Smooth muscle cell of the coronary artery (primary cell): Measurements from ENCODE around the gene ANKRD13D. TPM values are rescaled to one million over a fixed set of nuclear protein-coding genes. Genes with fewer than 3 reads are reported as not detected.

ENCODE experiments used
- total RNA-seq: library from RNA; depleted of rRNA; stranded (reverse); fragments of >200 nt; gene quantifications from 2 replicates; pipeline ENCODE4 v1.2.3, GENCODE V29; 2014; ENCODE audit warnings: low replicate concordance

The ANKRD13D gene
- total RNA-seq = 32.9 and 34.9 TPM in 2 replicates

DNA sequence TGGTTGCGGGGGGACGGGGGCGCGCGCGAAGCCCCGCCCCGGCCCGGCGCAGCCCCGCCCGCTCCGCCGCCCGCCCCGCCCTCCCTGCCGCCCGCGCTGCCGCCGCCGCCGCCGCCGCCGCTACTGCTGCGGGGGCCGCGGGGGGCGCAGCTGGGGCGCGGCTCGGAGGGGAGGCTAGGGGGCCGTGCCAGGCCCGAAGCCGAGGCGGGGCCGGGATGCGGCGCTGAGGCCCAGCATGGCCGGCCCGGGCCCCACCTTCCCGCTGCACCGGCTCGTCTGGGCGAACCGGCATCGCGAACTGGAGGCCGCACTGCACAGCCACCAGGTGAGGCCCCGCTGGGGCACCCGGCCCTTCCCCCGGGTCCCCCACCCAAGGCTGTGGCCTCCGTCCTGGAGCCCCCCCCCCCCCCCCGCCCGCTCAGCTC, at the start of gene ANKRD13D:
TSS of gene ANKRD13D (plus strand) at position 78 of the 425 bp plus-strand sequence. CDS start at position 236, 158 bp downstream.

DNA sequence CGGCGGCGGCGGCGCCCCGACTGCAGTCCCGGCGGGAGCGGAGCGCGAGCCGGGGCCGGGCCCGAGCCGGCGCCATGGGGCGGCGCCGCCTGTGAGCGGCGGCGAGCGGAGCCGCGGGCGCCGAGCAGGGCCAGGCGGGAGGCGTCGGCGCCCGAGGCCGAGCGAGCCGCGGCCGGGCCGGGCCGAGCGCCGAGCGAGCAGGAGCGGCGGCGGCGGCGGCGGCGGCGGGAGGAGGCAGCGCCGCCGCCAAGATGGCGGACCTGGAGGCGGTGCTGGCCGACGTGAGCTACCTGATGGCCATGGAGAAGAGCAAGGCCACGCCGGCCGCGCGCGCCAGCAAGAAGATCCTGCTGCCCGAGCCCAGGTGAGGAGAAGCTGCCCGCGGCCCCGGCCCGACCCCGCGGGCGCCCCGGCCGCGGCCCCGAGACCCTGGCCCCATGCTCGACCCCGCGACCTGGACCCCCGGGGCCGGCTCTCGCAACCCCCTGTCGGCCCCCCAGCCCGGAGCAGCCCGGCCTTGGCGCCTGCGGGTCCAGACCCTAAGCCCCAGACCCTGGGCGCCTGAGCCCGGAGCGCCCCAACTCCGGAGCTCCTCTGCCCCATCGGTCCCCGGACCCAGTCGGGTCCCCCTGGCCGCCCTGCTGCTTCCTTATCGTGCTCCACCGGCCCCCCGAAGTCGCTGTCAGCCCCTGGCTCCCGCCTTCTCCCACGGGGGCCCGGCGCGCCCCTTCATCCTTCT, 22.5 kb upstream of the ANKRD13D start, which contains the start of gene GRK2:
TSS of gene GRK2 (plus strand) at position 25 of the 739 bp plus-strand sequence. CDS start at position 252, 227 bp downstream.

DNA sequence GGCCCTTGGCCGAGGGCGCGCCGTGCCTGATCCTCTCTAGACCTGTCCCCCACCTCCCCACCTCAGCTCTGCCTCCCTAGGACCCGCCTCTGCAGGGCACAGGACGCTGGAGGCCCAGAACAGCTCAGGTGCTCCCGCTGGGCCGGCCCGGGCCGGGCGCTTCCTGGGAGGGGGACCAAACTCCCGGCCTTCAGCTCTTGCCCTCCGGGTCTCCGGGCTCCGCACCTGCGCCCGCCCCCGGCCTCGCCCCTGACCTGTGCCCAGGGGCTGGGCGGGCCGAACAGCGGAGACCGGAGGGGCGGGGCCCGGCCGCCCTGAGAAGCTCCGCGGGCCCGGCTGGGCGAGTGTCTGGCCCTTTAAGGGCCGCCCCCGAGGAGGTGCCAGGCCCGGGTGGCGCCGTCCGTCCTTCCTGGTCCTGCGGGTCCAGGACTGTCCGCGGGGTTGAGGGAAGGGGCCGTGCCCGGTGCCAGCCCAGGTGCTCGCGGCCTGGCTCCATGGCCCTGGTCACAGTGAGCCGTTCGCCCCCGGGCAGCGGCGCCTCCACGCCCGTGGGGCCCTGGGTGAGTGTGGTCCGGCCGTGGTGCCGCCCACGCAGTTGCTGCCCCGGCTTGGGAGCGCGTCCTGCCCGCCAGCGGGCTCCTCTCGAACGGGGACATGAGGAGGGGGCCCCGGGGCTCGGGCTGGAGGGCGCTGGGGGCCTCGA, 14.2 kb downstream of the ANKRD13D start, which contains the start of gene SSH3:
TSS of gene SSH3 (plus strand) at position 399 of the 703 bp plus-strand sequence. CDS start at position 495, 96 bp downstream.

Other genes with a start within 250 kb of the ANKRD13D start
- gene RHOD, start 232.5 kb upstream of the ANKRD13D start, total RNA-seq = 11.8 and 19.6 TPM in 2 replicates
- gene KDM2A, start 170.0 kb upstream of the ANKRD13D start, total RNA-seq = 25.2 and 44.6 TPM in 2 replicates
- 20.2 and 31.6 TPM in 2 replicates for gene GRK2, start 22.8 kb upstream of the ANKRD13D start, total RNA-seq
- gene SSH3, start 14.2 kb downstream of the ANKRD13D start, total RNA-seq = 8.1 and 10.2 TPM in 2 replicates
- gene POLD4, start 64.2 kb downstream of the ANKRD13D start, total RNA-seq = 24.2 and 71.2 TPM in 2 replicates
- gene CLCF1, start 84.3 kb downstream of the ANKRD13D start, total RNA-seq = 1.8 and 3.9 TPM in 2 replicates
- 4.1 and 4.8 TPM in 2 replicates for gene RAD9A, start 102.7 kb downstream of the ANKRD13D start, total RNA-seq
- 81.6 and 202 TPM in 2 replicates for gene PPP1CA, start 112.6 kb downstream of the ANKRD13D start, total RNA-seq
- not detected in 2 replicates for gene TBC1D10C, start 114.8 kb downstream of the ANKRD13D start, total RNA-seq
- under 0.01 and 0.30 TPM in 2 replicates for gene CARNS1, start 126.4 kb downstream of the ANKRD13D start, total RNA-seq
- 24.3 and 55.9 TPM in 2 replicates for gene RPS6KB2, start 139.2 kb downstream of the ANKRD13D start, total RNA-seq
- 0.23 and 0.30 TPM in 2 replicates for gene PTPRCAP, start 148.4 kb downstream of the ANKRD13D start, total RNA-seq
- 147 and 225 TPM in 2 replicates for gene CORO1B, start 154.2 kb downstream of the ANKRD13D start, total RNA-seq
- gene GPR152, start 163.4 kb downstream of the ANKRD13D start, total RNA-seq = not detected in 2 replicates
- gene CABP4, start 166.1 kb downstream of the ANKRD13D start, total RNA-seq = not detected in 2 replicates
- gene TMEM134, start 179.9 kb downstream of the ANKRD13D start, total RNA-seq = 4.1 and 24.4 TPM in 2 replicates
- gene AIP, start 193.7 kb downstream of the ANKRD13D start, total RNA-seq = 128 and 227 TPM in 2 replicates
- 26.0 and 28.7 TPM in 2 replicates for gene PITPNM1, start 216.1 kb downstream of the ANKRD13D start, total RNA-seq
- gene CDK2AP2, start 218.9 kb downstream of the ANKRD13D start, total RNA-seq = 2.8 and 16.2 TPM in 2 replicates
- gene CABP2, start 234.1 kb downstream of the ANKRD13D start, total RNA-seq = not detected in 2 replicates